Astrocyte (in vitro differentiated cells and primary cell): Measurements from ENCODE around the gene PITPNB. TPM values are rescaled to one million over a fixed set of nuclear protein-coding genes. Genes with fewer than 3 reads are reported as not detected.

Experiments
- DNase-seq: peaks from one replicate; pipeline ENCODE4 v3.0.0-alpha.2; 2010; ENCODE audit warnings: low read depth
- FAIRE-seq: peaks from 2 replicates; lab custom pipeline; 2011; peaks lifted over from hg19 to GRCh38; lab: Jason Lieb, UNC
- H2AFZ ChIP-seq: 2 replicates; pipeline ENCODE4 v1.6.0; 2012; ENCODE audit warnings: low read depth, low read length, inconsistent platforms
- H3K27ac ChIP-seq: 2 replicates; pipeline ENCODE4 v1.5.1; 2011; ENCODE audit warnings: low read depth, low read length, inconsistent platforms
- H3K27me3 ChIP-seq: 2 replicates; pipeline ENCODE4 v1.6.0; 2011; ENCODE audit warnings: low read length, inconsistent platforms; ENCODE audit not compliant: insufficient read depth
- H3K36me3 ChIP-seq: 2 replicates; pipeline ENCODE4 v1.5.1; 2011; ENCODE audit warnings: low read length, inconsistent platforms; ENCODE audit not compliant: insufficient read depth
- H3K4me1 ChIP-seq: 2 replicates; pipeline ENCODE4 v1.5.1; 2011; ENCODE audit warnings: low read length, inconsistent platforms; ENCODE audit not compliant: insufficient read depth
- H3K4me2 ChIP-seq: 2 replicates; pipeline ENCODE4 v1.6.0; 2012; ENCODE audit warnings: low read length, inconsistent platforms
- H3K4me3 ChIP-seq: 2 replicates; pipeline ENCODE4 v1.5.1; 2011; ENCODE audit warnings: low read depth, mild to moderate bottlenecking, low read length, inconsistent platforms; ENCODE audit not compliant: insufficient read depth
- H3K79me2 ChIP-seq: 2 replicates; pipeline ENCODE4 v1.6.0; 2012; ENCODE audit warnings: mild to moderate bottlenecking, low read length, inconsistent platforms; ENCODE audit not compliant: insufficient read depth
- H3K9ac ChIP-seq: 2 replicates; pipeline ENCODE4 v1.6.0; 2012; ENCODE audit warnings: mild to moderate bottlenecking, low read length, inconsistent platforms
- H3K9me3 ChIP-seq: 2 replicates; pipeline ENCODE4 v1.5.1; 2012; ENCODE audit warnings: low read depth, mild to moderate bottlenecking, low read length, inconsistent platforms; ENCODE audit not compliant: insufficient read depth
- H4K20me1 ChIP-seq: 2 replicates; pipeline ENCODE4 v1.6.0; 2012; ENCODE audit warnings: low read length, inconsistent platforms; ENCODE audit not compliant: insufficient read depth
- H3K27ac Mint-ChIP-seq: one replicate; pipeline ENCODE4 v1.8.0; 2021; ENCODE audit warnings: mild to moderate bottlenecking, mixed read lengths; ENCODE audit not compliant: unreplicated experiment
- H3K27me3 Mint-ChIP-seq: one replicate; pipeline ENCODE4 v1.8.0; 2021; ENCODE audit warnings: low read depth, mixed read lengths; ENCODE audit not compliant: unreplicated experiment
- H3K36me3 Mint-ChIP-seq: one replicate; pipeline ENCODE4 v1.8.0; 2021; ENCODE audit warnings: low read depth, mixed read lengths; ENCODE audit not compliant: unreplicated experiment
- H3K4me1 Mint-ChIP-seq: one replicate; pipeline ENCODE4 v1.8.0; 2021; ENCODE audit warnings: low read depth, mixed read lengths; ENCODE audit not compliant: unreplicated experiment
- H3K4me3 Mint-ChIP-seq: one replicate; pipeline ENCODE4 v1.8.0; 2021; ENCODE audit warnings: mild to moderate bottlenecking, moderate library complexity, mixed read lengths; ENCODE audit not compliant: unreplicated experiment
- H3K9me3 Mint-ChIP-seq: one replicate; pipeline ENCODE4 v1.8.0; 2021; ENCODE audit warnings: mild to moderate bottlenecking, mixed read lengths; ENCODE audit not compliant: unreplicated experiment
- EZH2 ChIP-seq: IDR thresholded peaks from 2 replicates; pipeline ENCODE4 v1.6.1; 2012; ENCODE audit warnings: mild to moderate bottlenecking, low read length, inconsistent platforms; ENCODE audit not compliant: insufficient read depth
- total RNA-seq: library from RNA; stranded (reverse); gene quantifications from 2 replicates; pipeline ENCODE4 v1.2.1, GENCODE V29; 2021
- TF ChIP-seq, protein P1 (sequence below): IDR thresholded peaks from 2 replicates; pipeline ENCODE4 v1.5.1; 2011; ENCODE audit warnings: low read depth, mild to moderate bottlenecking, inconsistent platforms, low read length, moderate library complexity; ENCODE audit not compliant: insufficient read depth

Gene PITPNB
- total RNA-seq, 1 donor from 2014 or later: 90.6 TPM

DNA sequence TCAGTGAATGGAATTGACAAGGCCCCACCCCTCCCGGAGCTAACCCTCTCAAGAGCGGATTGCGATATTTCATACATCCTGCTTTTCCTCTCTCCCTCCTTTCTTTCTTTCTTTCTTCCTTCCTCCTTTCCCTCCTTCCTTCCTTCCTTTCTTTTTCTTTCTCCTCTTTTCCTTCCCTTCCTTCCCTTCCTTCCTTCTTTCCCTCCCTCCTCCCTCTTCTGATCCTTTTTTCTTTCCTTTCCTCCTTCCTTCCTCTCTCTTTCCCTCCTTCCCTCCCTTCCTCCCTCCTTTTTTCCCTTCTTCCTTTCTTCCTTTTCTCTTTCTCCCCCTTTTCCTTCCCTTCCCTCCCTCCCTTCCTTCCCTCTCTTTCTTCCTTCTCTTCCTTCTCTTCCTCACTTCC lies 102.5 kb downstream of the PITPNB start:
- peaks cover under 1% of the 10 kb centered on the region for H3K4me1 Mint-ChIP-seq
- no peak for TF ChIP-seq EZH2
- TF ChIP-seq, protein P1, sequence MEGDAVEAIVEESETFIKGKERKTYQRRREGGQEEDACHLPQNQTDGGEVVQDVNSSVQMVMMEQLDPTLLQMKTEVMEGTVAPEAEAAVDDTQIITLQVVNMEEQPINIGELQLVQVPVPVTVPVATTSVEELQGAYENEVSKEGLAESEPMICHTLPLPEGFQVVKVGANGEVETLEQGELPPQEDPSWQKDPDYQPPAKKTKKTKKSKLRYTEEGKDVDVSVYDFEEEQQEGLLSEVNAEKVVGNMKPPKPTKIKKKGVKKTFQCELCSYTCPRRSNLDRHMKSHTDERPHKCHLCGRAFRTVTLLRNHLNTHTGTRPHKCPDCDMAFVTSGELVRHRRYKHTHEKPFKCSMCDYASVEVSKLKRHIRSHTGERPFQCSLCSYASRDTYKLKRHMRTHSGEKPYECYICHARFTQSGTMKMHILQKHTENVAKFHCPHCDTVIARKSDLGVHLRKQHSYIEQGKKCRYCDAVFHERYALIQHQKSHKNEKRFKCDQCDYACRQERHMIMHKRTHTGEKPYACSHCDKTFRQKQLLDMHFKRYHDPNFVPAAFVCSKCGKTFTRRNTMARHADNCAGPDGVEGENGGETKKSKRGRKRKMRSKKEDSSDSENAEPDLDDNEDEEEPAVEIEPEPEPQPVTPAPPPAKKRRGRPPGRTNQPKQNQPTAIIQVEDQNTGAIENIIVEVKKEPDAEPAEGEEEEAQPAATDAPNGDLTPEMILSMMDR: no peak
- no peaks in the 10 kb centered on the region for H3K9me3 Mint-ChIP-seq

GRCh38 chr22:27815826-27816530 lies 103.1 kb downstream of the PITPNB start:
- Histone ChIP-seq H3K27ac (no peak overlapping the region), H3K79me2 (no peaks in the 10 kb centered on the region), H2AFZ (no peak overlapping the region), H3K9ac (no peak overlapping the region), H4K20me1 (no peaks in the 10 kb centered on the region), H3K36me3 (no peaks in the 10 kb centered on the region), H3K9me3 (no peaks in the 10 kb centered on the region), H3K4me3 (no peak overlapping the region), H3K4me1 (no peaks in the 10 kb centered on the region), H3K27me3 (no peaks in the 10 kb centered on the region), H3K4me2 (no peak overlapping the region)
- no peak overlapping the region for H3K4me3 Mint-ChIP-seq
- no peak overlapping the region for H3K27ac Mint-ChIP-seq
- TF ChIP-seq, protein P1: no peak
- no peak for TF ChIP-seq EZH2
- peaks cover 4% of the 10 kb centered on the region for H3K4me1 Mint-ChIP-seq
- FAIRE-seq: no peak
- H3K27me3 Mint-ChIP-seq: peaks cover 22% of the 10 kb centered on the region
- DNase-seq: no peak
- H3K9me3 Mint-ChIP-seq: no peaks in the 10 kb centered on the region
- no peaks in the 10 kb centered on the region for H3K36me3 Mint-ChIP-seq

More for the DNA sequence above, 102.5 kb downstream of the PITPNB start:
- DNase-seq (no peak), FAIRE-seq (no peak)
- no peak overlapping the region for H3K27ac Mint-ChIP-seq
- Histone ChIP-seq H2AFZ (no peak overlapping the region), H3K4me1 (no peaks in the 10 kb centered on the region), H3K4me2 (no peak overlapping the region), H3K9me3 (no peaks in the 10 kb centered on the region), H3K27ac (no peak overlapping the region), H3K27me3 (no peaks in the 10 kb centered on the region), H3K36me3 (no peaks in the 10 kb centered on the region), H3K4me3 (no peak overlapping the region), H4K20me1 (no peaks in the 10 kb centered on the region), H3K79me2 (no peaks in the 10 kb centered on the region), H3K9ac (no peak overlapping the region)
- H3K4me3 Mint-ChIP-seq: no peak overlapping the region
- H3K27me3 Mint-ChIP-seq: peaks cover 18% of the 10 kb centered on the region
- no peaks in the 10 kb centered on the region for H3K36me3 Mint-ChIP-seq

- H2AFZ ChIP-seq: no peak overlapping the region
- H3K9ac ChIP-seq: no peak overlapping the region
- Mint-ChIP-seq H3K27me3 (peaks cover 22% of the 10 kb centered on the region), H3K4me1 (peaks cover 12% of the 10 kb centered on the region), H3K9me3 (no peaks in the 10 kb centered on the region), H3K27ac (no peak overlapping the region), H3K4me3 (no peak overlapping the region), H3K36me3 (no peaks in the 10 kb centered on the region)
- H3K79me2 ChIP-seq: no peaks in the 10 kb centered on the region
- H4K20me1 ChIP-seq: no peaks in the 10 kb centered on the region
- DNase-seq (no peak), FAIRE-seq (no peak)
- H3K4me3 ChIP-seq: no peak overlapping the region
- TF ChIP-seq, protein P1: no peak
- no peak for TF ChIP-seq EZH2
- H3K27me3 ChIP-seq: no peaks in the 10 kb centered on the region
- no peaks in the 10 kb centered on the region for H3K36me3 ChIP-seq
- no peak overlapping the region for H3K27ac ChIP-seq
- H3K4me2 ChIP-seq: no peak overlapping the region
- H3K9me3 ChIP-seq: no peaks in the 10 kb centered on the region
- H3K4me1 ChIP-seq: peaks cover 9% of the 10 kb centered on the region
Observed at GRCh38 chr22:27814993-27815392, 104.1 kb downstream of the PITPNB start.
